Thoracic aorta (tissue), 2 donors: ENCODE measurements around the gene GP9. TPM values are rescaled to one million over a fixed set of nuclear protein-coding genes. Genes with fewer than 3 reads are reported as not detected.

Source experiments
- ATAC-seq: fragments of 150-250 bp; one replicate; pipeline ENCODE4 v1.8.0; 2017; ENCODE audit warnings: low read depth; ENCODE audit not compliant: insufficient number of reproducible peaks, low FRiP score
- DNase-seq: peaks from one replicate; pipeline ENCODE4 v3.0.0-alpha.2; 2020; ENCODE audit warnings: low spot score
- H3K27ac ChIP-seq, 2 donors: fragments of 200-600 bp; sonication (generic); 1 replicate in 1 of 2; 2 replicates in 1 of 2; pipeline ENCODE4 v1.5.1; 2016; ENCODE audit warnings: mild to moderate bottlenecking in 2 of 2, moderate library complexity in 2 of 2
- H3K27me3 ChIP-seq: fragments of 200-600 bp; sonication (generic); replicated peaks from 2 replicates; pipeline ENCODE4 v1.6.0; 2016; ENCODE audit warnings: mild to moderate bottlenecking; ENCODE audit not compliant: insufficient read depth
- H3K36me3 ChIP-seq: fragments of 200-600 bp; sonication (generic); one replicate; pipeline ENCODE4 v1.5.1; 2016
- H3K4me1 ChIP-seq, 2 donors: fragments of 200-600 bp; sonication (generic); 1 replicate in 1 of 2; 2 replicates in 1 of 2; pipeline versions ENCODE4 v1.5.1 to v1.6.0; 2016; ENCODE audit warnings: low read depth in 2 of 2, mild to moderate bottlenecking in 1 of 2; ENCODE audit not compliant: control insufficient read depth in 1 of 2
- H3K4me3 ChIP-seq: fragments of 200-600 bp; sonication (generic); 2 replicates; pipeline ENCODE4 v1.5.1; 2016; ENCODE audit warnings: mild to moderate bottlenecking
- H3K9me3 ChIP-seq: fragments of 200-600 bp; sonication (generic); 2 replicates; pipeline ENCODE4 v1.5.1; 2016
- total RNA-seq, 2 donors: library from RNA; depleted of rRNA; stranded (reverse); fragments of >200 nt; gene quantifications; one replicate each; pipeline versions ENCODE4 v1.1.0 to v1.2.3, GENCODE V29; 2016
- TF ChIP-seq, protein P1 (sequence below): fragments of 200-600 bp; sonication (generic); IDR thresholded peaks from one replicate; pipeline ENCODE4 v1.5.1; 2019; ENCODE audit warnings: antibody characterized with exemption

The GP9 gene
- total RNA-seq, 2 donors from 2014 or later = not detected

DNA sequence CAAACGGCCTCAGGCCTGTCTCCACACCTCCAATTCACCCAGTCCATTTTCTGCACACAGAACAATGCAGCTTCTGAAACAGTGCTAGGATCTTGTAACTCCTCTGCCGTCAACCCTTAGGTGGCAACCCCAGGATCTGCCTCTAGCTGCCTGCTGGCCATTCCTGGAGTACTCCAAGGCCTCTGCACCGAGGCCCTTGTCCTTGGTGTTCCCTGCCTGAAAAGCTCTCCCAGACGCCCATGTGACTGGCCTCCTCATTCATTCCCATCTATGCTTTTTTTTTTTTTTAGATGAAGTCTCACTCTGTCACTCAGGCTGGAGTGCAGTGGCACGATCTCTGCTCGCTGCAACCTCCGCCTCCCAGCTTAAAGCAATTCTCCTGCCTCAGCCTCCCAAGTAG is 42.7 kb downstream of the GP9 start:
- no peak overlapping the region for H3K27ac ChIP-seq
- H3K4me1 ChIP-seq = peaks cover 4 to 23% of the 10 kb centered on the region in 2 donors
- H3K4me3 ChIP-seq = no peak overlapping the region
- H3K27me3 ChIP-seq = no peaks in the 10 kb centered on the region
- DNase-seq = no peak
- H3K36me3 ChIP-seq = no peaks in the 10 kb centered on the region
- TF ChIP-seq, protein P1, sequence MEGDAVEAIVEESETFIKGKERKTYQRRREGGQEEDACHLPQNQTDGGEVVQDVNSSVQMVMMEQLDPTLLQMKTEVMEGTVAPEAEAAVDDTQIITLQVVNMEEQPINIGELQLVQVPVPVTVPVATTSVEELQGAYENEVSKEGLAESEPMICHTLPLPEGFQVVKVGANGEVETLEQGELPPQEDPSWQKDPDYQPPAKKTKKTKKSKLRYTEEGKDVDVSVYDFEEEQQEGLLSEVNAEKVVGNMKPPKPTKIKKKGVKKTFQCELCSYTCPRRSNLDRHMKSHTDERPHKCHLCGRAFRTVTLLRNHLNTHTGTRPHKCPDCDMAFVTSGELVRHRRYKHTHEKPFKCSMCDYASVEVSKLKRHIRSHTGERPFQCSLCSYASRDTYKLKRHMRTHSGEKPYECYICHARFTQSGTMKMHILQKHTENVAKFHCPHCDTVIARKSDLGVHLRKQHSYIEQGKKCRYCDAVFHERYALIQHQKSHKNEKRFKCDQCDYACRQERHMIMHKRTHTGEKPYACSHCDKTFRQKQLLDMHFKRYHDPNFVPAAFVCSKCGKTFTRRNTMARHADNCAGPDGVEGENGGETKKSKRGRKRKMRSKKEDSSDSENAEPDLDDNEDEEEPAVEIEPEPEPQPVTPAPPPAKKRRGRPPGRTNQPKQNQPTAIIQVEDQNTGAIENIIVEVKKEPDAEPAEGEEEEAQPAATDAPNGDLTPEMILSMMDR = no peak
- no peaks in the 10 kb centered on the region for H3K9me3 ChIP-seq
- ATAC-seq = no peak

DNA sequence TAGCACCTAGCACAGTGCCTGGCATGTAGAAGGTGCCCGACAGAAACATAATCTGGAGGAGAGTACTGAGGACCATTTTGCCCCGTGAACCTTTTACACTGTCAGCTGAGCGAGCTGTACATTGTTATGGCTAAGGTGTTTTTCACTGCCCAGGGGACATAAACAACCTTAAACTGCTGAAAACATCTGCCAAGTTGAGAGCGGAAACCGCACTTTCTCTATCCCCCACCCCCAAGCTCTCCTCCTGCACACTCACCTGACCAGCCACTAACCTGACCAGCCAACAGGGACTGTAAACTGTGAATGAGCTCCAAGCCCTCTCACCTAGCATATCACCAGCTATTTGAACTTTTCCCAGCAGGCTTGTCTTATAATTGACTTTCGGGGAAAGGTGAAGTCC is 43.5 kb downstream of the GP9 start:
- no peaks in the 10 kb centered on the region for H3K36me3 ChIP-seq
- no peaks in the 10 kb centered on the region for H3K27me3 ChIP-seq
- ATAC-seq = no peak
- peaks cover 4 to 23% of the 10 kb centered on the region in 2 donors for H3K4me1 ChIP-seq
- H3K27ac ChIP-seq = no peak overlapping the region
- TF ChIP-seq, protein P1 = no peak
- no peak overlapping the region for H3K4me3 ChIP-seq
- H3K9me3 ChIP-seq = no peaks in the 10 kb centered on the region
- DNase-seq = no peak

DNA sequence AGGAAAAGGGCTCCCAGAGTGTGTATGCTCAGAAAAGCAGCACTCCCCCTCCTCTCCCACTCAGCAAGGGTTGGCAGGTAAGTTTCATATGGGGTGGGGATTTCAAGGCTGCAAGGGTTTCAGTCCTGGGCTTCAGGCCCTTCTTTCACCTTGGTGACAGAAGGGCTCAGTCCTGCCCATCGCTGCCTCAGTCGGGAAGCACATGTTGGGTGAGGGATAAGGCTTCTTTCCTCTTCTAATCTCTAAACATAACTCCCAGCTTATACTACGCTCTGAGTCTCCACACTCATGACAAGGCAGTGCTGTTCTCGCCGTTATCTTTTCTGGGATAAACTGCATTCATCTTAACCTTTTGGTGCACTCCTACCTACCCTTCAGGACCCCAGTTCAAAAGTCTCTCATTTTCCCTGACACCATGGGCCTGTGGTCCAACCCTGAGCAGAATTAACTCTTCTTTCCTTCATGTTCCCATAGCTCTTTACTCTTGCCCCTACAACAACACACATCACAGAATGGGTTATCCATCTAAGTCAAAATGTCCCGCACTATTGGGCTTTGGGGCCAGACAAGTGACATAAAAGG is 44.0 kb downstream of the GP9 start:
- ATAC-seq = no peak
- Histone ChIP-seq H3K27ac (no peak overlapping the region), H3K9me3 (no peaks in the 10 kb centered on the region), H3K4me3 (no peak overlapping the region), H3K36me3 (no peaks in the 10 kb centered on the region), H3K27me3 (no peaks in the 10 kb centered on the region), H3K4me1 (peaks cover 4 to 23% of the 10 kb centered on the region in 2 donors)
- TF ChIP-seq, protein P1 = no peak
- DNase-seq = no peak

DNA sequence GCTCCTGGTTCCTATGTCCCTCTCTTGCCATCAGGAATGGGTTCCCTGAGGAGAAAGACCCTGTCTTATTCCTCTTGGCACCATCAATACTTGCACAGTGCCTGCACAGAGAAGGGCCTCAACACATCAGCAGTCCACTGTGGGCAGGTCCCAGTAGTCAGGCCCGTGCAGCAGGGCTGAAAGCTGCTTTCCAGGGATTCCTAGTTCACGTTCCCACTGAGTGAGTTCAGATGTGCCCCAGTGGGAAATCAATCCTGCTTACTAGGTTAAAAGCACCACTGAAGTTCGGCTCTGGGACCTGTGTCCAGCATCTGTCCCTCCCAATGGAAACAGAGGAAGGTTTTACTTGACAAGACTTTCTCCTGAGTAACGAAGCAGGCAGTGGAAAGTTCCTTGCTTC is 45.3 kb downstream of the GP9 start:
- no peak overlapping the region for H3K27ac ChIP-seq
- no peaks in the 10 kb centered on the region for H3K36me3 ChIP-seq
- no peak for ATAC-seq
- H3K4me3 ChIP-seq = no peak overlapping the region
- H3K4me1 ChIP-seq = peaks cover 4 to 23% of the 10 kb centered on the region in 2 donors
- no peaks in the 10 kb centered on the region for H3K27me3 ChIP-seq
- DNase-seq = no peak
- H3K9me3 ChIP-seq = no peaks in the 10 kb centered on the region
- TF ChIP-seq, protein P1 = no peak

DNA sequence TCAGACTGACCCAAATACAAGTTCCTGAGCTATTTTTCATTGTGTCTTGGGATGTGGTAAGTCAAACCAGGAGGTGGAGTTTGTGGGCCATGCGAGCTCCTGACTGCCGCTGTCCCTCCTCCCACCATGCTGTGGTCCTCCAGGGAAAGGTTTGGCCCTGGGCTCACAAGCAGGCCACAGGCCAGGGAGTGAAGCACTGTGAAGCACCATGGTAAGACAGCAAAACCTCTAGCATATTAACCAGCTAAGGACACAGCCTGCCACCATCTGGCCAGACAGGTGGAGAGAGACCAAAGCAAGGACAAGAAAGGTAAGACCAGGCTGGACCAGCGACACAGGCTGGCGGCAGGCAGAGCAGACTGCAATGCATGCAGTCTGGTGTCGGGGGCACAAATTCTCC is 45.7 kb downstream of the GP9 start:
- DNase-seq = no peak
- Histone ChIP-seq H3K36me3 (no peaks in the 10 kb centered on the region), H3K27ac (no peak overlapping the region), H3K4me1 (peaks cover 4 to 23% of the 10 kb centered on the region in 2 donors), H3K27me3 (no peaks in the 10 kb centered on the region), H3K4me3 (no peak overlapping the region), H3K9me3 (no peaks in the 10 kb centered on the region)
- TF ChIP-seq, protein P1 = no peak
- no peak for ATAC-seq
